Muscle of back (tissue), 11 donors: Measurements from ENCODE around the gene RARRES2. TPM values are rescaled to one million over a fixed set of nuclear protein-coding genes. Genes with fewer than 3 reads are reported as not detected.
"Not testable (repeated sequence)": the region's sequence is repeated elsewhere in the genome, so short reads cannot be mapped to it uniquely, and the experiment has no call there.

Experiments
- DNase-seq, 3 donors: peaks; one replicate each; pipeline versions ENCODE4 v3.0.0 to v3.0.0-alpha.2; 2013
- polyA plus RNA-seq, 10 donors: library from polyadenylated mRNA; unstranded; fragments of 120-200 nt; gene quantifications; one replicate each; pipeline ENCODE4 v1.2.1, GENCODE V29; 2013; ENCODE audit not compliant: insufficient read length in 10 of 10

RARRES2 gene
- polyA plus RNA-seq, 10 donors: 35.4 to 70.6 (median 47.5) TPM

DNA sequence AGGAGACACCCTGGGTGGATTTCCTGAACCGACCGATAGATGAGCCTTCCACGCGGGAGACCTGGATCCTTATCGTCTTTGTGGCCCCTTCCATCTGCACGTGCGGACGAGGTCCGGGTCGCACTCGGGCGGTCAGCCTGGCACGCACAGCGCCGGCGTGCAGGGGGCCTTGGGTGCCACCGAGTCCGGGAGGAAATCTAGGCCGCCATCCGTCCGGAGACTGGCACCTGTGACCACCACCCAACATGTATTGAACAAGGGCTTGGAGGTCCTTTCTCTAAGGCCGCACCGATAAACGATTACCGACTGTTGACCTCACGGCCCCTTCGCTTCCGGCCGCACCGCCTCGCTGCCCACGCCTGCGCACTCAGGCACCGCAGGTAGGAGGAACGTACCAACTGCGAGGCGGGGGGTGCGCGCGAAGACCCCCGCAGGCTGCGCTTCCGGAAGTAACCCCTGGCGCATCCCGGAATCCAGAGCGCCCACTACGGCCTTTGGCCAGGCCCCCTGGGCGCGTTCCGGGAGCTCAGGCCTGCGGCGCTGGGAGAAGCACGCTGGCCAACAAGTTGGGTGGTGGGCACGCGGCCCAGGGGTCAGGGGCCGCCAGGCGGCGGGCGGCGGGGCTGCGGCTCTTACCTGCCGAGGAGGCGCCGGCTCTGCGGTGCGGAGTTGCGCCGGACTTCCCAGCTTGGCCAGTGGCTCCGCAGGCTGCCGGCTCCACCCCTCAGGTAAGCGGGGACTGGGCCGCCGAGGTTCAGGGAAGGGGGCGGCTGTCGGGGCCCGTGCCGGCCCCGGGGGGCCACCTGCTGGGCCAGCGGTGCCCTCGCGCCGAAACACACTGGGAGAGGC, 18.4 kb downstream of the RARRES2 start, which contains the start of the genes ACTR3C and LRRC61:
ACTR3C (minus strand) TSS at position 713 of the 849 bp plus-strand sequence. CDS start 28,249 bp downstream, outside the sequence.
LRRC61 (plus strand) TSS at position 523 of the 849 bp plus-strand sequence. CDS start 13,507 bp downstream, outside the sequence.
- DNase-seq: peak in 1 of 3 donors; percentile 73

DNA sequence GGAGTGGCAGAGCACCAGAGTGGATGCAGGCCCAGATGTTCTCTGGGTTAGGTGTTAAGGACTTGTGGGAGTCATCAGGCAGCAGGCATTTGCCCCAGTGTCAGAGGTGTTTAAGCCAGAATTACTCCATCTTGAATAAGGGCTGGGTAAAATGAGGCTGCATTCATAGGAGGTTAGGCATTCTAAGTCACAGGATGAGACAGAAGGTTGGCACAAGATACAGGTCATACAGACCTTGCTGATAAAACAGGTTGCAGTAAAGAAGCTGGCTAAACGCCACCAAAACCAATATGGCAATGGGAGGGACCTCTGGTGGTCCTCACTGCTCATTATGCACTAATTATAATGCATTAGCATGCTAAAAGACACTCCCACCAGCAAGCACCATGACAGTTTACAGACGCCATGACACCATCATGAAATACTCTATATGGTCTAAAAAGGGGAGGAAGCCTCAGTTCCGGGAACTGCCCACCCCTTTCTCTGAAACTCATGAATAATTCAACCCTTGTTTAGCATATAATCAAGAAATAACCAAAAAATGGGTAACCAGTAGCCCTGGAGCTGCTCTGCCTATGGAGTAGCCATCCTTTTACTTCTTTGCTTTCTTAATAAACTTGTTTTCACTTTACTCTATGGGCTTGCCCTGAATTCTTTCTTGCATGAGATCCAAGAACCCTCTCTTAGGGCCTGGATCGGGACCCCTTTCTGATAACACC, 19.2 kb downstream of the RARRES2 start:
- no peak for DNase-seq

DNA sequence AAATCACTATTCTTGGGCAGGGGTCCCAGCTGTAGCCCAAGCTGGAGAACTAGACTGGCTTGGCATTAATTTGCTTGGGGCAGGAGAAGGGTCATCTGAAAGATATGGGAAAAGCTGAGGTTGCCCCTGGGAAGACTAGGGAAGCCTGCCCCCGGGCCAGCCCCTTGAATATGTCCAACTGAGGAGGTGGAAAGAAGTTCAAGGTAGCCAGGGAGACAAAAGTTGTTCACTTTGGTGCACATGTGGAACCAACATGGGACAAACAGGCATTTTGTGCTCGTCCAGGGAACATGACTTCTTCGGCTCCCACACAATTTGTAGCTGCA, 19.7 kb downstream of the RARRES2 start:
- no peak for DNase-seq

DNA sequence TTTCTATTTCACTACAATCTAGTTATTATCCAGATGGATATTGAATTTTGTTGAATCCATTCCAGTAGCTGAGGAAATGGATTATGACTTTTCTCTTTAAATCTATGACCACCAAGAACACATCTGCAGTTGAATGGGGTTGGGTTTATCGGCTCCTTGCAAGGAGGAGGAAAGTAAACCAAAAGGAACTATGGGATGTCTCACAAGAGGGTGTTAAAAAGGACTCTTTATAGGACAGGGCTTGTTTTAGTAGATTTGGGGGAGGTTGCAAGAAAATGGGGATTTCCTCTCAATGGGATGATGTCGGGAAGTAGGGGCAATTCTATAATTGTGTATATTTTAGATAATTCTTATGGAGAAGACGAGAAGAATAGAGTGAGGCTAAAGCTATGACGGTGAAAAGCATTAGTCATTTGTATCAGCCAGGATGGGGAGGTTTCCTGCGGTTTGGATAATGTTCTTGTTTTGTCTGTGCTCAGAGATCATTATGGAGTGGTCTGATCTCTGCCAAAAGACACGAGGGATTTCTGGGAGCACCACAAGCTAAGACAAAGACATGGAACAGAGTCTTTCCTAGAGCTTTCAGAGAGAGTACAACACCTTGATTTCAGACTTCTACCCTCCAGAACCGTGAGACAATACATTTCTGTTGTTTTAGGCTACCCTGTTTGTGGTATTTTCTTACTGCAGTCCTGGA, 23.5 kb downstream of the RARRES2 start:
- DNase-seq: no peak

DNA sequence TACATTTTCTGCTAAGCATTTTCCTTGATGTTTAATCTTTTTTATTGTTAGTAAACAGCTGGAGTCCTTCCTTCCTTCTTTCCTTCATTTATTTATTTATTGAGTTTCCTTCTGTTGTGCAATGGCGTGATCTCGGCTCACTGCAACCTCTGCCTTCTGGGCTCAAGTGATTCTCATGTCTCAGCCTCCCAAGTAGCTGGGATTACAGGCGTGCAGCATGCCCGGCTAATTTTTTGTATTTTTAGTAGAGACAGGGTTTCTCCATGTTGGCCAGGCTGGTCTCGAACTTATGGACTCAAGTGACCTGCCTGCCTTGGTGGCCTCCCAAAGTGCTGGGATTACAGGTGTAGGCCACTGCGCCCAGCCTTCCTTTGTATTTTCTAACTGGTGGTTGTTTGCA, 24.4 kb downstream of the RARRES2 start:
- not testable (repeated sequence) for DNase-seq

DNA sequence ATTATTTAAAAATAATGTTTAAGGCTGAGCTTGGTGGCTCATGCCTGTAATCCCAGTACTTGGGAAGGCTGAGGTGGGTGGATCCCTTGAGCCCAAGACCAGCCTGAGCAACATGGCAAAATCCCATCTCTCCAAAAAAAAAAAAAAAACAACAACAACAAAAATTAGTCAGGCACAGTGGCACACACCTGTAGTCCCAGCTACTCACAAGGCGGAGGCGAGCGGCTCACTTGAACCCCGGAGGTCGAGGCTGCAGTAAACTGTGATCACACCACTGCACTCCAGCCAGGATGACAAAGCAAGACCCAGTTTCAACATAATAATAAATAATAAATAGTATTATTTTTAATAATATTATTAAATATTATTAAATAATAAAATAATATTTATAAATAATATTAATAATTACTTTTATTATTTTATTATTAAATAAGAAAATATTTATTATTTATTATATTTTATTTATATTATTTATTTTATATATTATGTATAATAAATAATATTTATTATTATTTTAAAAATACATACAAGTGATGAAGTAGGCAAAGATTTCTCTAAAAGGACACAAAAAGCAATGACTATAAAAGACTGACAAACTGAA, 26.7 kb downstream of the RARRES2 start:
- DNase-seq: no peak

DNA sequence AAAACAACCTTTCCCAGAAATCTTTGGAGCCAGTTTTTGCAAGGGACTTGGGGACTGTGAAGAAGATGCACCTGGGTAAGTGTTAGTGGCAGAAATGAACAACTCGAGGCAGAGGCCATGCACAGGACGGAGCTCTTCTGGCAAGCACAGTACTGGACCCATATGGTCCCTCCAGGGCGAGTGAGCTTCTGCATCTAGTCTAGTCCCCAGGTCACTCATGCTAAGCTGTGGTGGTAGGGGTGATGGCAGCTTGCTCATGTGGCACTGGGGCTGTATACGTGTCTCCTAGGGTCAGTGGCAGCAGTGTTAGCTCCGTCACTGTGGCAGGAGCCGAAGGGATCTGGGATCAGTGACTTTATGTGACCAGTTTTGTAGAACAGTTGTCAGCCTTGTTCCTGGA, 27.6 kb downstream of the RARRES2 start:
- no peak for DNase-seq

DNA sequence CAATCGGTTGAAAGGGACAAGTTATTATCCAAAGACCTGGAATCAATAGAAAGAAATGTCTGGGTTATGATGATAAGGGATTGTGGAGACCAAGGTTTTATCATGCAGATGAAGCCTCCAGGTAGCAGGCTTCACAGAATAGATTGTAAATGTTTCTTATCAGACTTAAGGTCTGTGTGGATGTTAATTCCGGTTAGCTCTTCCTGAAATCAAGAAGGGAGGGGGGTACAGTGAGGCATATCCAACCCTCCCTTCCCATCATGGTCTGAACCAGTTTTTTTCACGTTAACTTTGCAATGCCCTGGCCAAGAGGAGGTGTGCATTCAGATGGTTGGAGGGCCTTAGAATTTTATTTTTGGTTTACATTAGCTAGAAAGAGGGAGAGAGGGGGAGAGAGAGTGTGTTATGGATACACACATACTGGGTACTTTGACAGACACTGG, 28.0 kb downstream of the RARRES2 start:
- no peak for DNase-seq

DNA sequence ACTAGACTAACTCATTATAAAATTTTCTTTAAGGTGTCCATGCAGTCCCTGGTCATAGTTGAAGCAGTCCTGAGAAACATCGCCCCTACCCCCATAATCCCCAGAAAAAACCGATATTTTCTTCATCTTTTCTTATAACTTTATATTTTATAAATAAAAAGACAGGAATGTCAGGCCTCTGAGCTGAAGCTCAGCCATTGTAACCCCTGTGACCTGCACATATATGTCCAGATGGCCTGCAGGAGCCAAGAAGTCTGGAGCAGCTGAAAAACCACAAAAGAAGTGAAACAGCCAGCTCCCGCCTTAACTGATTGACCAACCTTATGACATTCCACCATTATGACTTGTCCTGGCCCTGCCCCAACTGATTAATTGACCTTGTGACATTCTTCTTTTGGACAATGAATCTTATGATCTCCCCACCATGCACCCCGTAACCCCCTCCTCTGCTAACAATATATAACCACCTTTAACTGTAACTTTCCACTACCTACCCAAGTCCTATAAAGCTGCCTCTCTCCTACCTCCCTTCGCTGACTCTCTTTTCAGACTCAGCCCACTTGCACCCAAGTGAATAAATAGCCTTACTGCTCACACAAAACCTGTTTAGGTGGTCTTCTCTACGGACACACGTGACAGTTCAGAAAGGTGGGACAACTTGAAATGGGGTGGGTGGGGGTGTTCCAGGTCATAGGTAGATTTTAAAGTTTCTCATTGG, 28.6 kb downstream of the RARRES2 start:
- DNase-seq: not testable (repeated sequence)

DNA sequence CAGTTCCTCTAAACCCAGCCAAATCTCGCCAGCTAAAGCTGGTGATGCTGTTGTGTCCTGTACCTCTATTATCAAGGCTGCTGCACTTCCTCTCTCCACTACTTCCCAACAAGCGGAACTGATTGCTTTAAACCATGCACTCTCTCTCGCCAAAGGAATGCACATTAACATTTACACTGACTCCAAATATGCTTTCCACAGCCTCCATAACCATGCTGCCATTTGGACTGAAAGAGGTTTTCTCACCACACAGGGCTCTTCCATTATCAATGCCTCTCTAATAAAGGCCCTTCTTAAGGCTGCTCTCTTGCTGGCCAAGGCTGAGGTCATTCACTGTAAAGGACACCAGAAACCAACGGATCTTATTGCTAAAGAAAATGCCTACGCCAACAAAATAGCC, 29.7 kb downstream of the RARRES2 start:
- peak in 1 of 3 donors; percentile 37 for DNase-seq

DNA sequence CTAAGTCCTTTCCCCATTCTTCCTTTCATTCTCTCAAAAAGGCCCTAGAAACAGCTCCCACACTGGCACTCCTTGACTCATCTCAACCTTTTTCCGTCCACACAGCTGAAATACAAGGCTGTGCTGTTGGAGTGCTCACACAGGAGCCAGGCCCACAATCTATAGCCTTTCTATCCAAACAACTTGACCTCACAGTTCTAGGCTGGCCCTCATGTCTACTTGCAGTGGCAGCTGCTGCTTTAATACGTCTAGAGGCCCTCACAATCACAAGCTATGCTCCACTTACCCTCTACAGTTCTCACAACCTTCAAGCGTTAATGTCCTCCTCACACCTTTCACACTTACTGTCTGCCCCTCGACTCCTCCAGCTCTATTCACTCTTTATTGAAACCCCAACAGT, 30.3 kb downstream of the RARRES2 start:
- no peak for DNase-seq

DNA sequence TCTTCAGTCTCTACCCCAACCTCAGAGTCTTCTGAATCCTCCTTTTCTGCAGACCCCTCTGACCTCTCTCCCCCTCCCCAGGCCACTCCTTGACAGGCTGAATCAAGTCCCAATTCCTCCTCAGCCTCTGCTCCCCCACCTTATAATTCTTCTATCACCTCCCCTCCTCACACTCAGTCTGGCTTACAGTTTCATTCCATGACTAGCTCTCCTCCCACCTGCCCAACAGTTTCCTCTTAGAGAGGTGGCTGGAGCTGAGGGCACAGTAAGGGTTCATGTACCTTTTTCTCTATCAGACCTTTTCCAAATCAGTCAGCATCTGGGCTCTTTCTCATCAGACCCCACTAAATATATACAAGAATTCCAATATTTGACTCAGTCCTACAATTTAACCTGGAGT, 32.9 kb downstream of the RARRES2 start:
- no peak for DNase-seq

DNA sequence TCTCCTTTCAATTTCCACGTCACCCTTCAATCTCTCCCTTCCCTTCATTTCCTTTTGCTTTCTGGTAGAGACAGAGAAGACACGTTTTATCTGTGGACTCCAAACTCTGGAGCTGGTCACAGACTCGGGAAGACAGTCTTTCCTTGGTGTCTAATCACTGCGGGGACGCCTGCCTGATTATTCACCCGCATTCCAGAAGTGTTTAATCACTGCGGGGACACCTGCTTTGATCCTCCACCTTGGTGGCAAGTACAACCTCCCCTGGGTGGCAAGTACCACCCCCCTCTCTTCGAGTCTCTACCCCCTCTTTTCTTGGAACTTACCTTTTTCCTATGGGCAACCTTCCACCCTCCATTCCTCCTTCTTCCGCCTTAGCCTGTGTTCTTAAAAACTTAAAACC, 33.5 kb downstream of the RARRES2 start:
- no peak for DNase-seq

DNA sequence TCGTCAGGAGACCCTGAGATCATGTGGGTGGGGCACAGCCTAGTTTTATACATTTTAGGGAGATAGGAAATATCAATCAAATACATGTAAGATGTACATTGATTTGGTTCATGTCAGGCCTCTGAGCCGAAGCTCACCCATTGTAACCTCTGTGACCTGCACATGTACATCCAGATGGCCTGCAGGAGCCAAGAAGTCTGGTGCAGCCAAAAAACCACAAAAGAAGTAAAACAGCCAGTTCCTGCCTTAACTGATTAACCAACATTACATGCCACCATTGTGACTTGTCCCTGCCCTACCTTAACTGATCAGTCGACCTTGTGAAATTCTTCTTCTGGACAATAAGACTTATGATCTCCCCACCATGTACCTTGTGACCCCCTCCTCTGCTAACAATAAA, 34.3 kb downstream of the RARRES2 start:
- no peak for DNase-seq

DNA sequence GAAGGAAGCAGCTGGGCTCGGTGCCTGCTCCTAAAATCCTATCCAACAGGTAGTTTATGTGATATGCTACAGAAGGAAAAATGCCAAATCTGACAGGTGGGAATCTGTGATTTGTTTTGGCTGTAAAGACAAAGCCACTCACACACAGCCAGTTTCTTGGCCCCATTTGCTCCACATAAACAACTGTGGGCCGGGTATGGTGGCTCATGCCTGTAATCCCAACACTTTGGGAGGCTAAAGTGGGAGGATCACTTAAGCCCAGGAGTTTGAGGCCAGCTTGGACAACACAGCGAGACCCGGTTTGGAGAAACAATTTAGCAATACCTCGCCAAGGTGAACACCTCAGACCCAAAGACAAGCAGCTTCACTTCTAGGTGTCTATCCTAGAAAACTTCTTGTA, 35.1 kb downstream of the RARRES2 start:
- DNase-seq: not testable (repeated sequence)

DNA sequence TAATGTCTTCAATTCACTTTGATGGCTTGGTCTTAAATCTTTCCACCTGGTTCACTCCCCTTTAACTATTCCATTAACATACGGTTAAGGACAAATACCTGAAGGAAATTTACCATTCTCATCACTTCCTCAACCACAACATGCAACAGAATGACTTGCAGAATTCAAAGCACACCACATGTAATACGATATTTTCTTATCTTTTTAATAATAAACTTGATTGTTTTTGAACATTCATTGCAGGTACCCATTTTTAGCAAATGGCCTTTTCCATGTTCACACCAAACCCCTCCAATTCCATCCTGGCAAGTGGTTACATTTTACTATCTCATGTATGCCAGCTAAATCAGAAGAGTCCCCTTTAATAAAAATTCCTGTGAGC, 35.5 kb downstream of the RARRES2 start:
- not testable (repeated sequence) for DNase-seq

DNA sequence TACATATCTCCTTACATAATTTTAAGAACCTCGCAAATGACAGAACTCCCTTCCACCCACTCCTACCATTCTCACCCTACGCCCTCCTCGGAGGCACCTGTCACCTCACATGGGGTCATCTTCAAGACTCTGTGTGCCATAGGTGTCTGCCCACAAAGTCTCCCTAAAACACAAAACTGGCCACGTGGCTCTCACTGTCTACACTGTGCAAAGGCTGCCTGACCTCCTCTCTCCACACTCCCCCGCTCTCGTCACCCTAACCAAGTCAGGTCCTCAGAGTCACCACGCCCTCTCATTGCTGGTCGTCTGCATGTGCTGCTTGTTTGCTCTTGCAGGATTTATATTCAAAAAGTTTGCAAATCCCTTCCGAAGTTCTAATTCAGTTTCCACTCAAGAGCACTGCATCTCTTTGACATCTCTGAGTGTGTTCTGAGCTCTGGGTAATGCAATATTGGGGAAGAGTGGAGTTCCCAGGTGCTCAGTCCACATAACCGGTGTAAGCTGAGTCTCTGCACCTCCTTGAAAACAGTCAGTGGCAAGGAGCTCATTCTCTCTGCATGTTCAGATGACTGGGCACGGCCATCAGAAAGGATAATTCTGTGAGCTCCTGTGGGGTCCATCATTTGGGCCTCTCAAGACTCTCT, 36.0 kb downstream of the RARRES2 start:
- DNase-seq: not testable (repeated sequence)

DNA sequence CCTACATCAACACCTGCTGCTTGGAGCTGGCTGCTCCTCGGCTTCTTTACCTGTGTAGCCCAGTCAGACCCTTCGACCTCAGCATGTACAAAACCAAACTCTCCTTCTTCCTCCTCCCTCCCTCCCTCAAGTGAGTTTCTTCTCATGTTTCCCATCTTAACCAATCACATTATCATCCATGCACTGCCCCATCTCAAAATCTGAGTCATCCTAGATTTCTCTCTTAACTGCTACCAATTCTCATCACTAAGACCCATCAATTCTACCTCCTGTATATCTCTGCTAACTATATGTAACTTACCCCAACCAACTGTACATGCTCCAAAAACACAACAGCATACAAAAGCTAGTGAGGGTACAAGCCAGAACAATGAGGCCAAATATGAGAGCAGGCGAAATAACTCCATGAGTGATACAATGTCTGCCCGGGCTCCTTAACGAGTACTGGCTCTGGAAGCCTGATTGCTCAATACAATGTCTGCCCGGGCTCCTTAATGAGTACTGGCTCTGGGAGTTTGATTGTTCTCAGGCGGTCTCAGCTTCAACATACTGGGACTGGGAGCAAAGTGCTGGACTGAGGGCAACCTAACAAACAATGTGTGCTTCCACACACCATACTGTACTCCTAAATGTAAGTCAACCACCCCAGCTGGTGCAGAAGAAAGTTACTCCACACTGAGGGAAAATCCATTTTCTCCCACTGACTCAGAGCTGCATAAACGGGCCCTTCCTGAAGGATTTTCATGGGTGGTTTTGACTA, 36.8 kb downstream of the RARRES2 start:
- not testable (repeated sequence) for DNase-seq

DNA sequence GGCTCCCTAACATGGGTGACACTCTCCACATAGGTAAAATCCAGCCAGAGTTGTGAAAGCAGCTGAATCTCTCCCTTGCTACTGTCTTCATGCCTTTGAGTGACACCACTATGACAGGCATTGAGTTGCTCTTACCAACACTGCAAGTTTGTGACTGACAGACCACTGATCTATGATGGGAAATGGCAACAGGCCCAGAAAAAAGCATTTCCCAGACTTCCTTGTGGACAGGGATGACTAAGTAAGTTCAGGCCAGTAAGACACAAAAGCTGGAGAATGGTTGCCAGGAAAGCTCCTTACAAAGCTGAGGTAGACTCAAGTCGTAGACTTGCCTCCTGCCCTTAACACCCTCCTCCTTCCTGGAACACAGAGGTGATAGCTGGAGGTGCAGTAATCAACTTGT, 38.5 kb downstream of the RARRES2 start:
- DNase-seq: not testable (repeated sequence)

DNA sequence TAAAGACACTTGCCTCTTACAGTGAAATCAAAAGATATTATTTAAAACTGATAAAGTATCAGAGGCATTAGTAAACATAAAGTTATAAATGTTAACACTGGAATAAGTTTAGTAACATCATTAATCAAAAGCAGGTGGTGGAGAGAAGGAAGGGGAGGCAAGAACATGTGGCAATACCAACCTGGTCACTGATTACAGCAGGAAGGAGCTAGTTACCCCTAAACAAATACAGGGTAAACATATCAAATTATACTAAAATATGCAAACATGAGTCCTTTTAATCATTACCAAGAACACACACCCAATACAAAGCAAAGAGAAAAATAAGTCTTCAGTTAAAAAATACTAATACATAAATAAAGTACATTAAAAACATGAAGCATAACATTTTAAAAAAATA, 43.5 kb downstream of the RARRES2 start:
- DNase-seq: not testable (repeated sequence)
